ENCODE results near the gene PPFIBP2.

The PPFIBP2 gene

DNA sequence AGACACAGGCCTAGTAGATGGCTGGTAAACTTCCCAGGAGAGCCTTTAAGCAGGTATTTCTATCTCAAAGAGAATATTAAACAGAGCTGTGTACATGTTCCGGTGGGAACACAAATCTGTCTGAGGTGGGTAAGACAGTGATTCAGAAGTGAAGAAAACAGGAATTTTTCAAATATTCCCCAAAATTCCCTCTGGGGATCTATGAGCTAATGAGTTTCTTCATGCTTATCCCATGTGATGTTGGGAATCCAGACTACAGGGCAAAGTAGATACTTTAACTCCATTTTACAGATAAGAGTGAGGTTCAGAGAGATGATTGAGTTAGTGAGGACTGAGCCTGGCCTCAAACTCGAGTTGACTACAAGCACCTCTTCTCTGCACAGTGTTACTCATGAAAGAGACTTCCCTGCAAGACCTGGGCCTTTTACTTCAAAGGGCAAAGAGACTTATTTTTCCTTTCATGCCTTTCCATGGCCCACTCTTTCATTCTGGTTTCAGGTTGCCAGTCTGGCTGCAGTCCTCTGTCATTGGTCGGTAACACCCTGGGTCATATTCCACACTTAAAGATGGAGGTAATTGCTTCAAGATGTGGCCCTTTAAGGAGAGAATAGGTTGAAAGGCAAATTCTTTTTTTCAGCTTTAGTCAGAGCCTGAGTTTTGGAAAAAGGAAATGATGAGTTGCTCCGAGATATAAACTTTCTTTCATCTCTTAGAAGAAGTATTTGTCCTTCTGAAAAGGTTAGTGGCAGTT, 89.4 kb downstream of the PPFIBP2 start:
- DNase-seq (ENCODE audit: low read depth), result no peak

DNA sequence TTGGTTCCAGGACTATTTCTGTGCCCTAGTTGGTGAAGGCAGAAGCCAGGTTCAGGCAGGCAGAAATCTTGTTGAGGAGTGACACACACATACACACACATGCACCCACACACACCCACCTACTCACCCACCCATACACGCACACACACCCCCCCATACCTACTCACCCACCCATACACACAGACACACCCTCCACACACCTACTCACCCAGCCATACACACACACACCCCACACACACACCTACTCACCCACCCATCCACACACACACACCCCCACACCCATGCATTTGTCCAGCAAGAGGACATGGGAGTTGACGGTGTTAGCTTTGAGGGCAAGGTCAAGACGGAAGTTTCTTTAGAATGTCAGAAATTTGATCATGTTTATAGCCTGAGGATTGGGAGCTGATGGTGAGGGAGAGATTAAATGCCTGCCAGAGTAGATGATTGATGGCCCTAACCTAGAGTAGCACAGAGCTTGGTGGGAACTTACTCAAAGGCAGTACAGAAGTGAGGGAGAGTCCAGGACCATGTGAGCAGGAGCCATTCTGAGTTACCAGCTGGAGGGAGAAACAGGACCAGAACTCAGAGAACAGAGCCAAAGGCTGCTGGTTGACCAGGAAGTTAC, 90.6 kb downstream of the PPFIBP2 start:
- DNase-seq (ENCODE audit: low read depth), result no peak

DNA sequence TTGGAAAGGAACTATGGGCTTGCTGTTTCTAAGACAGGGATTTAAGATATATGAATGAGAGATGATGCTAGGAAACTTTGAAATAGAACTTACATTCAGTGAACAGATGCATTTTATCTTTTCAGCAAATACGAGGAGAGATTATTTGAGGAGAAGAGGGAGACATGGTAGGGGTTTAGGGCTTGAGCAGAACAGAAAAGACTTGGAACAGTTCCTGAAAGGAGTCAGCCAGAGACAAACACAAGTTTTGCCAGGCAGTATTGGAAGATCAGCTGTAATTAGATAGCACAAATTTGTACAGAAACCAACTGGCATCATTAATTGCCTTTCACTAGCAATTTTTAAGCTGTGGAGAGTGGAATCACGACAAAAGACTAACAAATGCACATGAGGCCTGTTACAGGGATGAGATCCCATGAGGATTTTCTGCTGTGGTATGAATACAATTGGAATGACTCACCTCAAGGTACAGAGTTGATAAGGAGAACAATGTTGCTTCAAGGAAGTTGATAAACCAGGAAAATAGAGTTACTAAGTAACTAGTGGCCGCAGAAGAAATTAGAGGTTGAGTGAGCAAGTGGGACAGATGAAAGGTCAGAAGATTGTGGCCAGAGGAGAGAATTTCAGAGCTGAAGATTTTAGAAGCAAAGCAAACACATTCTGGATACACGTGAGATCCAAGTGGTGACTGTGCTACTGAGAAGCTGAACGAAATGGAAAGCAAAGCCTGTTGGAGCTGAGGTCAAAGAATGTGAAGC, 91.6 kb downstream of the PPFIBP2 start:
- no peak for DNase-seq (ENCODE audit: low read depth)

DNA sequence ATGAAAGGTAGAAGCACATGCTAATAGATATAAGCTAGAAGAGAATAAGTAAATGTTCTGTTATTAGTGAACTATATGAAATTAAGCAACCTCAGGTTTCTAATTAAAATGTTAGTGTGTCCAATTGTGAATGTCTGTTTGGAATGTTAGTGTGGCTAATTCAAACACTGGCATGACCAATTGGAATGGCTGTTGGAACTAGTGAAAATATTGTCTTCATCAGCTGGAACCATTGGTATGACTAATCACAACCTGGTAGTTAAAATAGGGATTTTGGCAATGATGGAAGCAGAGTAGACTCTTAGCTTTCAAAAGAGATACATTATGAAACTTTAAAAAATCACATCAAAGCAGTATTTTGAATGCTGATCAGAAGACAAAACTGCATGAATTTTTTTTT, 92.7 kb downstream of the PPFIBP2 start:
- DNase-seq (ENCODE audit: low read depth), result no peak

DNA sequence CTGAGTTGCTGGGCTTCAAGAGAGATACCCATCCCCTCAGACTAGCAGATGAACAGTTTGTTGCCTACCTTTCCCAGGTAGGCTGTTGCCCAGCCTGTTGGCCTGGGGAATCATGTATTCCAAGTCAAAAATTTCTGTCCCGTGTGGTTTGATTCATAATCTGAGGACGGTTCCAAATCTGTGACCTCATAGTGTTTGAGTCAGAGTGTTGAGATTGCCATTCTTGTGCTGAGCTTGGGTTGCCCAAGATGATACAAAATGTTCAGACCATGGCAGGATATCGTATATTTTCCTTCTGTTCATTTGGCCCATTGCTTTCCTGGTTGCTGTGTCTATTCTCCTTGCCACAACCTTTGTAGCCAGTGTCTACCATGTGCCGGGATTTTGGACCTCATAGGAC, 95.2 kb downstream of the PPFIBP2 start:
- DNase-seq (ENCODE audit: low read depth), result no peak

DNA sequence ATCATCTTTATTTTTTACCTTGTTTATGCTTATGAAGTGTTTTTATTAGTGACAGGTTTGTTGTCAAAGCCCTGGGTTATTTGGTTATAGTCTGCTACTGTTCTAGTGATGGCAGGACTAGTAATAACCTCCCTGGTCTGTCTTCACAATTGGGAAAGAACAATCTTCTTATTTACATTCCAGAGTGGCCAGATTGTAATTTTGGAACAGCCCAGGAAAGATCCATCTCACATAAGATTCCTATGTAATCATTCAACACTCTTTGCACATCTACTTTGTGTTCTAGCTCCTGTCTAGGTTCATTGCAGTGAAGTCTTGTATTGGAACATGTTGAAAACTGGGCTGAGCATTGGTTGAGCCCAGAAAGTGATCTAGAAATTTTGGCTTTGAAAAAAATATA, 95.7 kb downstream of the PPFIBP2 start:
- no peak for DNase-seq (ENCODE audit: low read depth)

DNA sequence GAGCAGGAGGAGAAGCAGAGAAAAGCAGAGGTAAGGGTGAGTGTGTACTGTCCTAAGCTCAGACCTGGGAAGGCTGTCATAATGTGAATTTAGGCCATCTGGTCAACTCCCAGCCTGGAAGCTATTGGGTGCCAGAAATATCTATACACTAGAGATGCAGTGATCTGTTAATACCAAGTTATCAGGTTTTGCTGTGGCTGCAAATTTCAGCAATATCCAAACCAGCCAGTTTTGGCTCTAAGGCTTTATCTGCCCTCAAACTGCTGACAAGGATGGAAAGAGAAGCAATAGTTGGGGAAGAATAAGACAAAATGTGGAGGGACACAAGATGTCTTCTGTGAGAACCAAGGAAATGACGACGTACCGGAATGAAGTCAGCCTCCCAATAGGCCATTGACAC, 96.6 kb downstream of the PPFIBP2 start:
- no peak for DNase-seq (ENCODE audit: low read depth)

DNA sequence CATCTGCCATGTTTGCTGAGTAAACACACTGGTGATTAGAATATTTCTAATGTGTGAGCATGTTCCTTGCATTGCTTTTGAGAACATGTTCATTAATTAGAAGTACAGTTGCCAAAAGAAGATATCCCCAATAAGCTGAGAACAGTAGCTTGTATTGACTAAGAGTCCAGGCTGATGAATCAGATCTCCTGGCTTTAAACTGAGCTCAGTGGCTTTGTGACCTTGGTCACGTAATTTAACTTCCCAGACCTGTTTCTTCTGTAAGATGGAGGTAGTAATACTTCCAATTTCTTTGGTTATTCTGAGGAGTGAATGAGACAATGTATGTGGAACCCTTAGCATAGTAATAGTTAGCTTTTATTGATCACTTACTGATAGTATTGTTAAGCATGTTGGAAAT, 97.6 kb downstream of the PPFIBP2 start:
- DNase-seq (ENCODE audit: low read depth), result no peak

DNA sequence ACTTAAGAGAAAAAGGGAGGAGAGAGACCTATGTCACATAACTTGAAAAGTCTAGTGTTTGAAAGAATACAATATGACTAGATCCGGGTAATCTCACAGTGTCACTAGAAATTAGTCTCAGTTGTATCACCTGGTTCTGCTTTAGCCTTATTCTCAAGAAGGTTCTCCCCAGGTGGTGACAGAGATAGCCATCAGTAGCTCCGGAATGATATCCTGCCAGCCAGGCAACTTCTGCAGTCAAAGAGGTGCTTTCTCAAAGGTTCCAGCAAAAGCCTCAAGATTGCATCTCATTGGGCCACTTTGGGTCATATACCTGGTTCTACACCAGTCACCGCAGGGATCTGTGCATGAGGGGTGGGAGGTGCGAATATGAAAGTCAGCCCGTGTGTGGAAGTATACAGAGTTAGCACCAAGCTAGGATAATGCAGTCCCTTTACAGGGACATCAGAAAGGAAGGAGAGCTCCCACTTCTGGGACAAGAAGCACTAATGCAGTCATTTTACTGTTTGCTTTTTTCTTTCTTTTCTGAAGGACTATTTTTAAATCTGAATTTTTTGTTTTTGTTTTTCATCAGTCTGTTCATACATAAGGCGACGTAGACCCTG, 98.4 kb downstream of the PPFIBP2 start:
- DNase-seq (ENCODE audit: low read depth), result no peak

DNA sequence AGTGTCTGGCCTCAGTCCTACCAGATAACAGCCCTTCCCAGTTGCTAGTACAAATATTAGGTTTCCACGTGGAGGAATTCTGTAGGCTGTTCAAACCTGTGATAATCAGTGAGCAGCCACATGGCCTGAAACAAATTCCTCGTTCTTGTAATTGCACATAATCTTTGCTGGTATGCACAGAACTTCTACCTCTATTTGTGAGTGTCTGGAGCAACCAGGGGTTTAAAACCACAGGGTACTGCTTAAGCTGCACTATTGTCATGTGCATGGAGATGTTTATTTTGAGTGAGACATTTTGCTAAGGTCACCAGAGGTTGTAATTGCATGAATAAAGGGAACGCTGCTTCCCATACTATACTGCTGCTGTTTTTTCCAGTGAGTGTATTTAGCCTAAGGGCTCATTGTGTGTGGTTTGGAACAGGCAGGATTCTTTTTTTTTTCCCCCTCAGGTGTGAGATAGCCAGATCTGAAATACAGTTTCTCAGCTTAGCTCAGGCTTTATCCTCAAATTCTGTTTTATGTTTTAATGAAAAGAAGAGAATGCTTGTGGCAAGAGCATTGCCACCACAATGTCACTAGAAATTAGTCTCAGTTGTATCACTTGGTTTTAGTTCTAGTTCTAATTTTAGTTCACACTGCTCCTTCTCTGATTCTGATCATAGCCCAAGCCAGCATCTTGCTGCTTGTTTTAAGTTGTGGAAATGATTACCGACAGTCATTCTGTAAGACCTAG, 99.0 kb downstream of the PPFIBP2 start:
- DNase-seq (ENCODE audit: low read depth), result no peak

DNA sequence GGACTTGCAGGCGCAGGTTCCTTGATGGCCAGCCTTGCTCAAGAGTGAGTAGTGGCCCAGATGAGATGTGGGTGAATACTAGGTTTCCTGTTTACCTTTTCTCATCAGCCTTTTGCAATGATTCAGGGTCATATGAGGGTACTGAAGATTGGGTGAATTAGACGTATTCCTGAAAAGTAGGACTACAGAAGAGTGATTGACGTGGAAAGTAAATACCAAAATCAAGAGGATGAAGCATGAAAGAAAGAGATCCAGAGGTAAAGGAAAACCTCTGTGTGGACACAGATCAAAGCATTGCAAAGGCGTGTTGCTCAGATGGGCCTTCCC, 99.6 kb downstream of the PPFIBP2 start:
- DNase-seq (ENCODE audit: low read depth), result no peak

DNA sequence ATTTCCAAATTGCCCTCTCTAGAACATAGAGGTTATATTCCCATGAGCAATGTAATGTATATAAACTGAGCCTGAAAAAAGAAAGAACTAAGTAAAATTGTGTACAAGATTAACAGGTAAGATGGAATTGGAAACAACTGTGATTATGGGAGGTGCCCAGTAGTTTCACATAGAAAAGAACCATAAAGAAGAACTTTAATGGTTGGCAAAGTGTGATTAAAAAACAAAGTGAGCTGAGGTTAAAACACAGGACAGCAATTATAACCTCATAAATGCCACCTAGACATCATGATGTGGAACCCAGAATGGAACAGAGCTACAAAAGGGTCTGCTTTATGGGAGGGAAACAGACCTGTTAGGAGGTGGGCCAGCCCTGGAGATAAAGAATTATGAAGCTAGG, 100.9 kb downstream of the PPFIBP2 start:
- no peak for DNase-seq (ENCODE audit: low read depth)

DNA sequence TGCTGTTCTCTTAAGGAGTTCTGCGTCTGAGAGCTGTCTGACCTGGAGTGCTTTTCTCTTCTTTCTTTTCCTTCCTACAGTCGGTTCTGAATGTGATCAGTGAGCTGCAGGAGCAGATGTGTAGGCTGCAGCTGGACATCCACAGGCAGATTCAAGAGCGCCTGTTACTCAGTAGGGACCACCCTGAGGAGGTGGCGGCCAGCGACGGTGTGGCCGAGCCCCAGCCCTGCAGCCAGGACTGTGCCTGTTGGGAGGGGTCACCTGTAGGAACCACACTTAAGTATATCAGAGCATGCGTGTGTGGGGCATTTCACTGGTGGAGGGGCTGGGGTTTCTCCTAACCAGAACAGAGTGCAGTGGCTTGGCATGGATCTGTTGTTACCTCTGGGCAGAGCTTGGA, 103.2 kb downstream of the PPFIBP2 start:
- no peak for DNase-seq (ENCODE audit: low read depth)

DNA sequence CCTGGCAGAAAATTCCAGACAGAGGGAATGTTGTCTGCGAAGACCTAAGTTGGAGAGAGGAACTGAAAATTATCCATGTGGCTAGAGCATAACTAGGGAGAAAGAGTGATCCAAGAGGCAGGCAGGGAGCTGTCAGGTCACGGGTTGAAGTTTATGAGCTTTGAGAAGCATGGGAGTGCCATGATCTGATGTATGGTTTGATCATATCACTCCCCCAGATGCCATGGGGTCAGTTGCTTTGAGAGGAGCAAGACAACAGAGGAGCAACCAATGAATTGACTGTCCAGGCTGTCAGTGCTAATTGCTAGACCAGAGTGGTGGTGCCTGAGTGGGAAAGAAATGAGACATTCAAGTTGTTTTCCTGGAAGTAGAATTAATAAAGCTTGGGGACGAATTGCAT, 105.5 kb downstream of the PPFIBP2 start:
- DNase-seq (ENCODE audit: low read depth), result no peak

DNA sequence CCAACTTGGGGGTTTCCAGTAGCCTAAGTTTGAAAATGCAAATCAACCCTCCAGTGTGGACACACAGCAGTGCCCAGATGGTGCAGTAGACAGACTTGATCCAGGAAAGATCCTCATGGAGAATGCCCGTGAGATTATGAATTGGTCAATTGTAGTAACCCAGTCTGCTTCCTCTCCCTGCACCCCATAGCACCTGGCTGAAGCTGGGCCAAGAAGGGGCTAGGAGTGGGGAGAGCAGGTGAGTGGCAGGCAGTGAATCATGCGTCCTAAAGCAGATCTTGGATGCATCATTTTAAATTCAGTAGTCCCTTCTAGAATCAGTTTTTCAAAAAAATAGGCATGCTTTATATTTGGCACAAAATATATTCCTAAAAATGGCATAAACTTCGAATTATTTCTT, 107.3 kb downstream of the PPFIBP2 start:
- no peak for DNase-seq (ENCODE audit: low read depth)

DNA sequence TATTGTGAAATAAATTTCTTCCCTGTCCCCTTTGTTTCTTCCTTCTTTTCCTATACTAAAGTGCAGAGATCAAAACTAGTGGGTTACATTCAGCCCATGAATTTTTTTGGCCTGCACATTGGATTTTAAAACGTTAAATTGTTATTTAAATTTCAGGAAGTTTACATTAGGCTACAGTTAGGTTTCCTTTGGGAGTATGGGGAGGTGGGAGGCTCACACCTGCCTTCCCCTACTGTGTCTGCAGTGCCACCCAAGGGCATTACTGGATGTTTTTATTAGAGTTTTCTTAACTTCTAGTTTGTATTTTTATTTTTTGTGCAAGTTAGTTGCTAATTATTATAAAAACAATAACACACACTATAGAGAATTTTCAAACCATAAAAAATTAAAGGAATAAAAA, 107.8 kb downstream of the PPFIBP2 start:
- DNase-seq (ENCODE audit: low read depth), result no peak

DNA sequence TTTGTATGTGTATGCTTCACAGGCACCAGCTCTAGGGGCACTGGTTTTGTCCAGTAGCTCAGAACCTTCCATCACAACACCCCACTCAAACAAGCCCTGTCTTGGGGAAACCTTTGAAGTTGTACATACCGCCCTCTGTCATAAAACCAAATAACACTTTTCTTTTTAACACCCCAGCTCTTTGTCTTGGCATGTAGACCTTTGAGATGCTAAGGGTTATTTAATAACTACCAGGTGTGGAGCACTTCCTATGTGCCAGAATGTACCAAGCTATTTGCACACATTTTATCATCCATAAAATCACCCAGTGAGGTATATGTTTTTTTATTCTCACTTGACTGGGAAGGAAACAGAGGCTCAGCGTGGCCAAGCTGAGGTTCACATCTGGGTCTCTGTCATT, 108.9 kb downstream of the PPFIBP2 start:
- no peak for DNase-seq (ENCODE audit: low read depth)

DNA sequence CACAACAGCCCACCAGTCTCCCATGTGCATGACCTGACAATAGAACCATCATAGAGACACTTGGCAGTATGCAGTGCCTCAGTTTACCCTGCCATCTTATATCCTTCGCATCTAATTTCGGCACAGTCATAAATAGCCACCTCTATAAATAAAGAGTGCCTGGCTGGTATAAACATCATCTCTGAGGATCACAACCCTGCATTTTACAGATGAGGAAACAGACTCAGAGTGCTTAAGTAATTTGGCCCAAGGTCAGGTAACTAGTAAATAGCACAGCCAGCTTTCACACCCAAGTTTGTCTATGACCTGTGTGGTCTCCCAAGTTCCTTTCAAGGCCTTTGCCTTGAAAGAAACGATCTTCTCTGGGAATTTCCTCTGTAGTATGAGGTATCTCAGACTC, 114.9 kb downstream of the PPFIBP2 start:
- no peak for DNase-seq (ENCODE audit: low read depth)

DNA sequence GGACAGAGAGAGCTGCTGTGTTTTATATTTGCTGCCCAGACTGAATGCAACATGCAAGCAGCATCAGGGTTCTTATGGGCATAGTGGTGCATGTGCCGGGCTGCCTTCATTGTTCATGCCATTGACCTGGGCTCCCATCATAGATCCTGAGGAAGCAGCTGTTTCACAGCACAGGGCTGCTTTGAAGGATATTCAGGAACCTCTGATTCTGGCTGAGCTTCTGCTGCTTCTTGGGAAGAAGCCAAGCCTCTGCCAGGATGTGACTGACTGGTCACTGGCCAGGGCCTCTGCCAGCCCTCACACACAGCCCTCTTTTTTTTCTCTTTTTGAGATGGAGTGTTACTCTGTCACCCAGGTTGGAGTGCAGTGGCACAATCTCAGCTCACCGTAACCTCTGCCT, 116.2 kb downstream of the PPFIBP2 start:
- no peak for DNase-seq (ENCODE audit: low read depth)

DNA sequence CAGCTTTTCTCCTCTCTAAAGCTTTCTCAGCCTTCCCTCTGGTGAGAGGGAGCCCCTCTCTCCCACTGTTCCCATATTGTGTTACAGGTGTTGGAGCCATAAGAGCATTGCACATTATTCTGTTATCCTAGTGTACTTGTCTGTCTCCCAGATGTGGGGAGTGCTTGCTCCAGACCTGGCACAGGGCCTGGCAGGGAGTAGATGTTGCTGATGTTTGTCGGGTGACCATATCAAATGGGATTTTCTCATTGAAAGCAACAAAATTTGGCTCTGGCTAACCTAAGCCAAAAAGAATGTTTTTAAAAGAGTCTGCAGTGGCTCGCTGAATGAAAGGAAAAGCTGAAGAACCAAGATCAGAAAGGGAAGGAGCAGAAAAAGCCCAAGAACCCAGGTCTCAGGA, 118.4 kb downstream of the PPFIBP2 start:
- no peak for DNase-seq (ENCODE audit: low read depth)

DNA sequence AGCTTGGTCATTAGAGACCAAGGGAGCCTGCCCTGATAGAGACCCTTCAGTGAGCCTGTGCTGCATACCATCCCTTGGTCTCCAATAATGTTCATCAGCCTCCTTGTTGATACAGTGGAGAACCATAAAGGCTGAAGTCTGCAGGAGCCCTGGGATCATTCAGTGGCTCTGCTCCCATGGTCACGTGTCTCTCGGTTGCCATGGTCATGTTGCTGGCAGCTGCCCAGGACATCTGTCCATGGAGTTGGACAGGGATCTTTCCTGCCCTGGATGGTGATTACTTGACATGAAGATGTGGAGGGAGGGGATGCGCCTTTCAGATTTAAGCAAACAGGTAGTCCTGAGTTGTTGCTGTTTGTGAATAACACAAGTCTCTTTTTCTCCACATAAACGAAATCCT, 121.3 kb downstream of the PPFIBP2 start:
- no peak for DNase-seq (ENCODE audit: low read depth)

DNA sequence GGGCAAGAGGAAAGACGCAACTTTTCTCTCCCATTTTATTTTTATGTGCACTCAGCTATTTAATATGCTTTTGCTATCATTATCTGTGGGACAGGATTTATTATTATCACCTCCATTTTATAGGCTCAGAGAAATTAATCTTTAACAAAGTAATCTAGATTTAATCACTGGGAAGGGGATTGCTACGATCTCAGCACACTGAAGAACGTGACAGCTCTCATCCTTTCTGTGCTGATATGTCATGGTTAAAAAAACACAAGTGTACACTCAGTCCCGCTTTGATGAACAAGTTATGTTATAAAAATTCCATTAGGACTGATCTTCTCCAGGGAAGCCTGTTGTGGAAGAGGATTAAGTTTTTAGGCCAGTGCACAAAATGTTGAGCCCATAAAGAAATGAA, 121.9 kb downstream of the PPFIBP2 start:
- no peak for DNase-seq (ENCODE audit: low read depth)
